ENCODE measurements around the gene CSNK1A1L.

CSNK1A1L gene

GRCh38 chr13:37136187-37136586 is 30.7 kb upstream of the CSNK1A1L start:
- Histone ChIP-seq H3K4me2 (no peak overlapping the region), H3K4me1 (no peaks in the 10 kb centered on the region), H3K27me3 (no peaks in the 10 kb centered on the region), H3K4me3 (no peak overlapping the region), H3K27ac (no peak overlapping the region), H3K36me3 (no peaks in the 10 kb centered on the region), H3K9ac (no peak overlapping the region), H4K20me1 (no peaks in the 10 kb centered on the region), H3K9me3 (replicated peaks in 1 of 11) (peaks cover 0 to 10% (median 0%) of the 10 kb centered on the region in 11 experiments; a peak in 5 of 22 replicates)
- no peak for TF ChIP-seq Cebpa-rat (IDR thresholded peaks at IDR 0.05)

- no peak overlapping the region for H3K4me3 ChIP-seq
Measured at GRCh38 chr13:37134411-37135041, 29.1 kb upstream of the CSNK1A1L start.

GRCh38 chr13:37132211-37132610 is 26.7 kb upstream of the CSNK1A1L start:
- no peaks in the 10 kb centered on the region for H3K36me3 ChIP-seq
- H3K9ac ChIP-seq: no peak overlapping the region
- no peak overlapping the region for H3K4me2 ChIP-seq
- no peaks in the 10 kb centered on the region for H3K4me1 ChIP-seq
- H3K9me3 ChIP-seq (replicated peaks in 1 of 11): peaks cover 0 to 10% (median 0%) of the 10 kb centered on the region in 11 experiments; a peak in 5 of 22 replicates
- no peaks in the 10 kb centered on the region for H3K27me3 ChIP-seq
- TF ChIP-seq Cebpa-rat (IDR thresholded peaks at IDR 0.05): no peak
- no peak overlapping the region for H3K4me3 ChIP-seq
- H3K27ac ChIP-seq: no peak overlapping the region
- H4K20me1 ChIP-seq: no peaks in the 10 kb centered on the region

More at GRCh38 chr13:37134411-37135041, 29.1 kb upstream of the CSNK1A1L start:
- no peaks in the 10 kb centered on the region for H4K20me1 ChIP-seq
- no peak overlapping the region for H3K9ac ChIP-seq
- H3K27ac ChIP-seq: no peak overlapping the region
- peaks cover 0 to 10% (median 0%) of the 10 kb centered on the region in 11 experiments; a peak in 5 of 22 replicates for H3K9me3 ChIP-seq (replicated peaks in 1 of 11)
- H3K36me3 ChIP-seq: no peaks in the 10 kb centered on the region
- H3K27me3 ChIP-seq: no peaks in the 10 kb centered on the region
- no peaks in the 10 kb centered on the region for H3K4me1 ChIP-seq
- H3K4me2 ChIP-seq: no peak overlapping the region
- TF ChIP-seq Cebpa-rat (IDR thresholded peaks at IDR 0.05): no peak

- TF ChIP-seq Cebpa-rat (IDR thresholded peaks at IDR 0.05): no peak
- Histone ChIP-seq H3K9me3 (replicated peaks in 1 of 11) (peaks cover 0 to 10% (median 0%) of the 10 kb centered on the region in 11 experiments; a peak in 5 of 22 replicates), H3K4me3 (no peak overlapping the region), H3K27me3 (no peaks in the 10 kb centered on the region), H3K27ac (no peak overlapping the region), H3K9ac (no peak overlapping the region), H3K4me1 (no peaks in the 10 kb centered on the region), H4K20me1 (no peaks in the 10 kb centered on the region), H3K4me2 (no peak overlapping the region), H3K36me3 (no peaks in the 10 kb centered on the region)
Measured at GRCh38 chr13:37131092-37131491, 25.6 kb upstream of the CSNK1A1L start.

- Histone ChIP-seq H3K4me3 (no peak overlapping the region), H3K9me3 (replicated peaks in 1 of 11) (peaks cover 0 to 10% (median 0%) of the 10 kb centered on the region in 11 experiments; a peak in 5 of 22 replicates), H3K9ac (no peak overlapping the region), H4K20me1 (no peaks in the 10 kb centered on the region), H3K4me2 (no peak overlapping the region), H3K36me3 (no peaks in the 10 kb centered on the region), H3K4me1 (no peaks in the 10 kb centered on the region), H3K27me3 (no peaks in the 10 kb centered on the region), H3K27ac (no peak overlapping the region)
- TF ChIP-seq Cebpa-rat (IDR thresholded peaks at IDR 0.05): no peak
Measured at GRCh38 chr13:37129866-37130265, 24.4 kb upstream of the CSNK1A1L start.

GRCh38 chr13:37127691-37128241 is 22.3 kb upstream of the CSNK1A1L start:
- H3K4me2 ChIP-seq: no peak overlapping the region
- H3K9me3 ChIP-seq (replicated peaks in 1 of 11): peaks cover 0 to 10% (median 0%) of the 10 kb centered on the region in 11 experiments; a peak in 5 of 22 replicates
- no peaks in the 10 kb centered on the region for H4K20me1 ChIP-seq
- H3K36me3 ChIP-seq: no peaks in the 10 kb centered on the region
- H3K9ac ChIP-seq: no peak overlapping the region
- no peak overlapping the region for H3K4me3 ChIP-seq
- H3K27me3 ChIP-seq: no peaks in the 10 kb centered on the region
- no peak overlapping the region for H3K27ac ChIP-seq
- no peak for TF ChIP-seq Cebpa-rat (IDR thresholded peaks at IDR 0.05)
- H3K4me1 ChIP-seq: no peaks in the 10 kb centered on the region

GRCh38 chr13:37123337-37123736 is 17.9 kb upstream of the CSNK1A1L start:
- Histone ChIP-seq H3K27ac (no peak overlapping the region), H3K36me3 (no peaks in the 10 kb centered on the region), H3K4me1 (peaks cover 0 to 10% (median 0%) of the 10 kb centered on the region in 10 experiments; a peak in 3 of 20 replicates), H3K9ac (no peak overlapping the region), H3K4me2 (no peak overlapping the region), H3K9me3 (replicated peaks in 1 of 11) (no peaks in the 10 kb centered on the region), H4K20me1 (no peaks in the 10 kb centered on the region), H3K27me3 (no peaks in the 10 kb centered on the region), H3K4me3 (no peak overlapping the region)
- TF ChIP-seq Cebpa-rat (IDR thresholded peaks at IDR 0.05): no peak

- TF ChIP-seq Cebpa-rat (IDR thresholded peaks at IDR 0.05): no peak
- H3K9me3 ChIP-seq (replicated peaks in 1 of 11): no peaks in the 10 kb centered on the region
- no peak overlapping the region for H3K27ac ChIP-seq
Measured at GRCh38 chr13:37118016-37118415, 12.6 kb upstream of the CSNK1A1L start.

GRCh38 chr13:37114250-37114649 is 8.8 kb upstream of the CSNK1A1L start:
- Histone ChIP-seq H3K27ac (no peak overlapping the region), H3K4me3 (no peak overlapping the region), H3K9ac (no peak overlapping the region), H3K36me3 (no peaks in the 10 kb centered on the region), H3K27me3 (no peaks in the 10 kb centered on the region), H3K4me2 (no peak overlapping the region), H3K4me1 (no peaks in the 10 kb centered on the region), H3K9me3 (replicated peaks in 1 of 11) (no peaks in the 10 kb centered on the region), H4K20me1 (no peaks in the 10 kb centered on the region)
- no peak for TF ChIP-seq Cebpa-rat (IDR thresholded peaks at IDR 0.05)

More at GRCh38 chr13:37118016-37118415, 12.6 kb upstream of the CSNK1A1L start:
- no peaks in the 10 kb centered on the region for H3K27me3 ChIP-seq
- no peak overlapping the region for H3K4me3 ChIP-seq
- no peaks in the 10 kb centered on the region for H4K20me1 ChIP-seq
- H3K9ac ChIP-seq: no peak overlapping the region
- no peaks in the 10 kb centered on the region for H3K36me3 ChIP-seq
- peaks cover 0 to 10% (median 0%) of the 10 kb centered on the region in 10 experiments; a peak in 3 of 20 replicates for H3K4me1 ChIP-seq
- no peak overlapping the region for H3K4me2 ChIP-seq

GRCh38 chr13:37113534-37113933 is 8.1 kb upstream of the CSNK1A1L start:
- no peak overlapping the region for H3K9ac ChIP-seq
- no peak overlapping the region for H3K27ac ChIP-seq
- H3K36me3 ChIP-seq: no peaks in the 10 kb centered on the region
- no peak overlapping the region for H3K4me2 ChIP-seq
- H4K20me1 ChIP-seq: no peaks in the 10 kb centered on the region
- no peak overlapping the region for H3K4me3 ChIP-seq
- no peak for TF ChIP-seq Cebpa-rat (IDR thresholded peaks at IDR 0.05)
- H3K4me1 ChIP-seq: no peaks in the 10 kb centered on the region
- H3K9me3 ChIP-seq (replicated peaks in 1 of 11): no peaks in the 10 kb centered on the region
- H3K27me3 ChIP-seq: no peaks in the 10 kb centered on the region
